ENCODE measurements around the gene CES2. TPM values are rescaled to one million over a fixed set of nuclear protein-coding genes. Genes with fewer than 3 reads are reported as not detected.
A peak's percentile ranks its signal among the peaks of the same experiment; 100 is the strongest.
"Not testable (repeated sequence)": the region's sequence is repeated elsewhere in the genome, so short reads cannot be mapped to it uniquely, and the experiment has no call there.

The CES2 gene
- polyA plus RNA-seq, 3 donors from 2014 or later = 13.8 to 26.2 (median 19.5) TPM

- not testable (repeated sequence) for H3K36me3 Mint-ChIP-seq; H3K4me3 Mint-ChIP-seq; H3K9me3 Mint-ChIP-seq; H3K27ac Mint-ChIP-seq; H3K27me3 Mint-ChIP-seq (ENCODE audit: low read depth in 3 of 3); H3K4me1 Mint-ChIP-seq; DNase-seq
Measured at GRCh38 chr16:66896682-66897081, 38.6 kb upstream of the CES2 start.

- H3K36me3 Mint-ChIP-seq = no peaks in the 10 kb centered on the region
- H3K27ac Mint-ChIP-seq = no peak overlapping the region
- no peak overlapping the region for H3K4me3 Mint-ChIP-seq
Measured at GRCh38 chr16:66898207-66898606, 37.1 kb upstream of the CES2 start.

GRCh38 chr16:66898933-66899309 lies 36.4 kb upstream of the CES2 start:
- DNase-seq = no peak
- H3K4me1 Mint-ChIP-seq = no peaks in the 10 kb centered on the region
- no peaks in the 10 kb centered on the region for H3K9me3 Mint-ChIP-seq
- peaks cover 0 to 3% (median 0%) of the 10 kb centered on the region in 3 donors for H3K27me3 Mint-ChIP-seq (ENCODE audit: low read depth in 3 of 3)
- H3K36me3 Mint-ChIP-seq = no peaks in the 10 kb centered on the region
- H3K4me3 Mint-ChIP-seq = no peak overlapping the region
- peak overlapping the region in 1 of 6 donors; percentile 1 for H3K27ac Mint-ChIP-seq

More at GRCh38 chr16:66898207-66898606, 37.1 kb upstream of the CES2 start:
- peaks cover 0 to 3% (median 0%) of the 10 kb centered on the region in 3 donors for H3K27me3 Mint-ChIP-seq (ENCODE audit: low read depth in 3 of 3)
- DNase-seq = no peak
- no peaks in the 10 kb centered on the region for H3K9me3 Mint-ChIP-seq
- peaks cover 0 to under 1% of the 10 kb centered on the region in 2 donors for H3K4me1 Mint-ChIP-seq

DNA sequence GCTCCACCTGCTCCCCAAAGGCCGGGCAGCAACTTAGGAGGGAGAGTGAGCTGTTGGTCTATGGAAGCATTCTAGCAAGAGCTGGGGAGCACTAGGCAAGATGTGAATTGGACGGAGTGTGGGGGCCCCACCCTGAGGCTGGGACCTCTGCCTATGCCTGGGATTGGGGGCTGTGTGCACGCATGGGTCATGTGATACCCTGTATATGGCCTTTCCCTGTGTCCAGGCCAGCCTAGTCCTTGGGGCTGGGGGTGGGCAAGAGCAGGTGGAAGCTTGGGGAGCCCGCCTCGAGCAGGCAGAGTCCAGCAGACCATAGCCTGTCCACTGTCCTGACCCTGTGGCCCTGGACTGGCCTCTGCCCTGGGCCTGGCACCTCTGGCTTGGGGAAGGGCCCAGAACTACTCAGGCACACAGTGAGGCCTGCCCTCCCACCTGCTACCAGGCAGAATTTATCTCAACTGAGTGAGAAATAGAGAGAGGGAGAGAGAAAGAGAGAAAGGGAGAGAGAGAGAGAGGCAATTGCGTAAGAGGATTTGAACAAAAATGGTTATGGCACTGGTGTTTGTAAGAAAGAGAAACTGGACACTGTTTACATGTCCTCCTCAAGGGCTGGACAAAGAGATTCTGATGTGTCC lies 35.9 kb upstream of the CES2 start:
- H3K4me1 Mint-ChIP-seq = no peaks in the 10 kb centered on the region
- no peaks in the 10 kb centered on the region for H3K36me3 Mint-ChIP-seq
- H3K9me3 Mint-ChIP-seq = no peaks in the 10 kb centered on the region
- H3K27me3 Mint-ChIP-seq (ENCODE audit: low read depth in 3 of 3) = peaks cover 0 to 3% (median 0%) of the 10 kb centered on the region in 3 donors
- no peak for DNase-seq
- no peak overlapping the region for H3K4me3 Mint-ChIP-seq
- no peak overlapping the region for H3K27ac Mint-ChIP-seq

DNA sequence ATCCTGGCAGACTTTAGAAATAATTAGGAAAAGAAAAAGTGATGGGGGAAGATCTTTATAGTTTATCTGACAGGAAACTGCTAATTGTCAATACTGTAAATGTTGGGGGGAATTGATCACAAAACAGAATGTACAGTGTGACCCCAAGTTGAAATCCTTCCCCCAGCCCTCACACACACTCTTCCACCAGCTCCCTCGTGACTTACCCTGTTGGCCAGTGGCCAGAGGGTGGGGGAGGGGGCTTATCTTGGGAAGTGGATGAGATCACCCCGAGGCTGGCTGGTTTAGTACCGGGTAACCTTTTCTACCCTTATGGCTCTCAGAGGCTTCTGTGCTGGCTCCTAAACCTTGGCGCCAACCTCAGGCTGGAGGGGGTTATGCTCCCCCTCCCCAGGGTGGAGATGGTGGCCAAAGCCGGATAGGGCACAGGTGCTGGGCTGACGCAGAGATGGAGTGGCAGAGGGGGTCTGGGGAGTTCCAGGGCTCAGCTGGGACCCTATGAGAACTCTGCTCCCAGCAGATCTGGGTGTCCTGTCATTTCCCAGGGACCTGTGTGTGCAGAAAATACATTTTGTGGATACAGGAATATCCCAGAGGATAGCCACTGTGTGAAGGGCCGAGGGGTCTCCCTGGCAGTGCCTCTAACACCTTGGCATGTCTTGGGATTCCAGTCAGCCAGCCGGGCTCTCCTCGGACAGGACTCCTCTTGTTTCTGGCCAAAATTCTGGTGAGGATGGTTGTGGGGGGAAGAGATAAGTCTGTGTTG lies 35.2 kb upstream of the CES2 start:
- Mint-ChIP-seq H3K27ac (no peak overlapping the region), H3K36me3 (no peaks in the 10 kb centered on the region), H3K27me3 (ENCODE audit: low read depth in 3 of 3) (peaks cover 0 to 3% (median under 1%) of the 10 kb centered on the region in 3 donors), H3K9me3 (no peaks in the 10 kb centered on the region), H3K4me1 (no peaks in the 10 kb centered on the region), H3K4me3 (no peak overlapping the region)
- DNase-seq = no peak

GRCh38 chr16:66900721-66901441 lies 34.4 kb upstream of the CES2 start:
- Mint-ChIP-seq H3K4me1 (no peaks in the 10 kb centered on the region), H3K4me3 (no peak overlapping the region), H3K9me3 (no peaks in the 10 kb centered on the region), H3K27me3 (ENCODE audit: low read depth in 3 of 3) (peaks cover 0 to 2% (median 2%) of the 10 kb centered on the region in 3 donors), H3K27ac (no peak overlapping the region), H3K36me3 (no peaks in the 10 kb centered on the region)
- DNase-seq = no peak

GRCh38 chr16:66901626-66902025 lies 33.7 kb upstream of the CES2 start:
- Mint-ChIP-seq H3K27ac (no peak overlapping the region), H3K36me3 (no peaks in the 10 kb centered on the region), H3K27me3 (ENCODE audit: low read depth in 3 of 3) (peaks cover 0 to 4% (median 1%) of the 10 kb centered on the region in 3 donors), H3K9me3 (no peaks in the 10 kb centered on the region), H3K4me3 (no peak overlapping the region), H3K4me1 (no peaks in the 10 kb centered on the region)
- no peak for DNase-seq

- Mint-ChIP-seq H3K36me3 (no peaks in the 10 kb centered on the region), H3K4me3 (no peak overlapping the region), H3K27me3 (ENCODE audit: low read depth in 3 of 3) (peaks cover 0 to 4% (median 0%) of the 10 kb centered on the region in 3 donors), H3K4me1 (no peaks in the 10 kb centered on the region), H3K9me3 (no peaks in the 10 kb centered on the region), H3K27ac (peak overlapping the region in 1 of 6 donors; percentile 21)
- DNase-seq = no peak
Measured at GRCh38 chr16:66902648-66903543, 32.4 kb upstream of the CES2 start.

DNA sequence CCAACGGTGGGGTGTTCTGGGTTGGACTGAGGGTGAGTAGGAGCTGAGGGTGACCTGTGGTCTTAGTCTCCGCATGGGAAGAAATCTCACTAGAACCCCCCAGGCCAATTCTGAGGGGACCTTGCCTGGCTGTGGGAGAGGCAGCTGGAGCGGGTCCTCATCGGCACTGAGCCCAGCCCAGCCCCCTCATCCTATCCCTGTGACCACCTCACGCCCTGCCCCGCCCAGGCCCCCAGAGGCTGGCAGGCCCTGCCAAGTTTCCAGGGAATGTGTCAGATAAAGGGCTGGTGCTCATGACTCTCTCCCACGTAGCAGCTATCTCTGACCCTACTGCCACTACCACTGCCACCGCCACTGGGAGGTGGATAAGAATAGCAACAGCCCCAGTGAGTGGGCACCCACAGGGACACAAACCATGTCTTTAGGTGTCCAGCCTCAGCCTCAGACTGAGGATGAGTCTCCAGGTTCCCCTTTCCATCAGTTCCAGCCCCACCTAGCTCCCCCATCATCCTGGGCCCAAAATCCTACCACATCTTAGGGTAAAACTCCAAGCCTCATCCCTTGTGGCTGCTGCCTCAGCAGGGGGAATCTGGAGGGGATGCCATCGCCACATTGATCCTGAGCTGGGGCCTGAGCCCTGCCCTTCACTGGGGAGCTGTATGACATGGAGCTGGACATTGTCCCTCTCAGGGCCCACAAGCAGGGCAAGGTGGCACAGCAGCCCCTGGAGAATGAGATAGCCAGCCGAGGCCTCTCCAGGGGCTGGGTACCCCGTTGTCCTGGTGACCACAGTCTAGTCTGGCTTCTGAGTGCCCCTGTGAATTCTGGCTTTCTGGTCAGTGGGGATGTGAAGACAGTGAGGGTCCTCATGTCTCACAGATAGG lies 31.5 kb upstream of the CES2 start:
- peaks cover 0 to 4% (median 0%) of the 10 kb centered on the region in 3 donors for H3K27me3 Mint-ChIP-seq (ENCODE audit: low read depth in 3 of 3)
- no peaks in the 10 kb centered on the region for H3K9me3 Mint-ChIP-seq
- no peaks in the 10 kb centered on the region for H3K36me3 Mint-ChIP-seq
- H3K27ac Mint-ChIP-seq = no peak overlapping the region
- H3K4me3 Mint-ChIP-seq = no peak overlapping the region
- no peak for DNase-seq
- H3K4me1 Mint-ChIP-seq = no peaks in the 10 kb centered on the region

DNA sequence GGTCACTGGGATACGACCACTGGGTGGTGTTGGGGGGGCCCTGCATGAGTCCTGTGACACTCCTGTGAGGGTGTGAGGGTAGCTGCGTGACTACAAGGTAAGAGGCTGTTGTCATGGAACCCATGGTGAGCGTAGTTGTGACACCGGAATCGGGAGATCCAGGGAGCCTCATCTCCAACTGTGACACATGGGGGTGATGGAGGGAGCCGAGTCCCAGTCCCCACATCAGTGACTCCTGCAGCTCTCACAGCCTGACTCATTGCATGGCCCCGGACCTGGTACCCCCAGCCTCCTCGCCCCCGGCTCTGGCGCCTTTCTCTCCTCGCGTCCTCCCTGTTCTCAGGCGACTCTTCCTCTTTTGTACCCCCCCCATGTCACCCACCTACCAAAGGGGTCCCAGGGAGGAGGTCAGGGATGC lies 30.9 kb upstream of the CES2 start:
- H3K9me3 Mint-ChIP-seq = no peaks in the 10 kb centered on the region
- no peak overlapping the region for H3K27ac Mint-ChIP-seq
- H3K36me3 Mint-ChIP-seq = no peaks in the 10 kb centered on the region
- H3K27me3 Mint-ChIP-seq (ENCODE audit: low read depth in 3 of 3) = peaks cover 0 to 4% (median 0%) of the 10 kb centered on the region in 3 donors
- DNase-seq = no peak
- no peaks in the 10 kb centered on the region for H3K4me1 Mint-ChIP-seq
- no peak overlapping the region for H3K4me3 Mint-ChIP-seq

DNA sequence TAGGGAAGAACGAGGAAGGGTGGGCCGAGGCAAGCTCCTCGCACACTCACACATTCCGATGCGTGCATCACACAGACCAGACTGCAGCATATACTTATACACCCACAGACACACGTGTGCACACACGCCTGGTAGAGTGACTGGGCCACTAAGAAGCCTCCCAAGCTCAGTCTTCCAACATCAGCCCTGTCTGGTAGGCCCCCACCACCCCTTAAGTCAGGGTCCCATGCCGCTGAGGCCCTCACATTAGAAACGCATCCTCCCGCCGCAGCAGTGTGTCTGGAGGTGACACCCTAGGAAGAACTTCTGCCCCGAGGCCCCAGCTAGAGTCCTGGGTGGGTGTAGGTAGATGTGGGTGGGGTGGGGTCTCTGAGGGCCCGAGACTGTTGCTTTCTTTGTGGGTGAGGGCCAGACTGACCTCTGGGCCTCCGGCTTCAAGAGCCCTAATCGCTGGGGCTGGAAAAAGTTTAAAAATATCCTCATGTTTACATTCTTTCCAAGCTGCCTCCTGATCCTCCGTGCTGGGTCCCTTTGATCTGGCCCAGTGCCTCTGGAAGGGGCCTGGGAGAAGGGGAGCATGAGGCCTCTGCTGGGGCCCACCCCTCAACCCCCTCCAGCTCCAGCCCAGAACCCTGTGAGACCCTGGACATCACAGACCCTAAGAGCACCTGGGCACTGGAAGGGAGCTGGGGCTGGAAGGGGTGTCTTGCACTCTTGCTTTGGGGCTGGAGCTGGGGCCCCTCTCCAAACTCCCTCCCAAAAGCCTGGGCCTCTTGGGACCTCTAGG lies 30.3 kb upstream of the CES2 start:
- no peak for DNase-seq
- H3K9me3 Mint-ChIP-seq = no peaks in the 10 kb centered on the region
- no peak overlapping the region for H3K27ac Mint-ChIP-seq
- H3K36me3 Mint-ChIP-seq = no peaks in the 10 kb centered on the region
- H3K27me3 Mint-ChIP-seq (ENCODE audit: low read depth in 3 of 3) = peaks cover 0 to 4% (median 0%) of the 10 kb centered on the region in 3 donors
- no peaks in the 10 kb centered on the region for H3K4me1 Mint-ChIP-seq
- H3K4me3 Mint-ChIP-seq = no peak overlapping the region

Measured in immature natural killer cell (primary cell).